ENCODE data around the gene VSX1. TPM values are rescaled to one million over a fixed set of nuclear protein-coding genes. Genes with fewer than 3 reads are reported as not detected.

Gene VSX1
- not detected for total RNA-seq

GRCh38 chr20:25081730-25082497 lies at the start of gene VSX1:
VSX1 (minus strand) TSS chr20:25082141; CDS start chr20:25082096, 45 bp downstream.

GRCh38 chr20:25058051-25058846 lies 23.7 kb downstream of the VSX1 start, which contains the start of gene ACSS1:
ACSS1 (minus strand) TSS chr20:25058139; CDS start chr20:25058102, 37 bp downstream.

Other genes starting within 250 kb of the VSX1 start
- 11.2 TPM for gene CST7, start 132.9 kb downstream of the VSX1 start, total RNA-seq
- 78.8 TPM for gene APMAP, start 89.4 kb downstream of the VSX1 start, total RNA-seq
- gene ACSS1, start 24.0 kb downstream of the VSX1 start, total RNA-seq: 33.9 TPM
- 28.8 TPM for gene ENTPD6, start 113.6 kb upstream of the VSX1 start, total RNA-seq
- 44.3 TPM for gene PYGB, start 165.9 kb upstream of the VSX1 start, total RNA-seq

Data from metanephros (tissue), 1 donor.